Immature natural killer cell (primary cell): ENCODE data around the gene PRIM2. TPM values are rescaled to one million over a fixed set of nuclear protein-coding genes. Genes with fewer than 3 reads are reported as not detected.
"Not testable (repeated sequence)": the region's sequence is repeated elsewhere in the genome, so short reads cannot be mapped to it uniquely, and the experiment has no call there.

Experiments used
- DNase-seq, 3 donors: peaks; one replicate each; pipeline ENCODE4 v3.0.0; 2022; ENCODE audit warnings: mixed read lengths in 1 of 3
- H3K27ac Mint-ChIP-seq, 6 donors: one replicate each; pipeline ENCODE4 v1.8.0; 2020; ENCODE audit warnings: mixed read lengths in 6 of 6, mild to moderate bottlenecking in 5 of 6, inconsistent platforms in 4 of 6, moderate library complexity in 3 of 6
- H3K27me3 Mint-ChIP-seq, 3 donors: one replicate each; pipeline ENCODE4 v1.8.0; 2020 to 2021; ENCODE audit warnings: low read depth in 3 of 3, mild to moderate bottlenecking in 3 of 3, mixed read lengths in 3 of 3, moderate library complexity in 3 of 3, inconsistent platforms in 1 of 3
- H3K36me3 Mint-ChIP-seq, 3 donors: one replicate each; pipeline ENCODE4 v1.8.0; 2020; ENCODE audit warnings: mixed read lengths in 3 of 3, inconsistent platforms in 2 of 3, mild to moderate bottlenecking in 2 of 3
- H3K4me1 Mint-ChIP-seq, 2 donors: one replicate each; pipeline ENCODE4 v1.8.0; 2020; ENCODE audit warnings: inconsistent platforms in 2 of 2, mild to moderate bottlenecking in 2 of 2, mixed read lengths in 2 of 2, moderate library complexity in 1 of 2
- H3K4me3 Mint-ChIP-seq, 5 donors: one replicate each; pipeline ENCODE4 v1.8.0; 2020; ENCODE audit warnings: mild to moderate bottlenecking in 5 of 5, mixed read lengths in 5 of 5, inconsistent platforms in 3 of 5, moderate library complexity in 3 of 5
- H3K9me3 Mint-ChIP-seq, 6 donors: one replicate each; pipeline ENCODE4 v1.8.0; 2020; ENCODE audit warnings: mild to moderate bottlenecking in 6 of 6, mixed read lengths in 6 of 6, inconsistent platforms in 4 of 6, moderate library complexity in 3 of 6
- polyA plus RNA-seq, 3 donors: library from polyadenylated mRNA; unstranded; fragments of 300-500 nt; fragmentation: Illumina TruSeq; gene quantifications; one replicate each; pipeline ENCODE4 v1.2.3, GENCODE V29; 2021

The PRIM2 gene
- polyA plus RNA-seq, 3 donors from 2014 or later: 2.6 to 15.2 (median 7.7) TPM

- not testable (repeated sequence) for H3K27ac Mint-ChIP-seq, DNase-seq, H3K27me3 Mint-ChIP-seq, H3K4me1 Mint-ChIP-seq, H3K4me3 Mint-ChIP-seq, H3K36me3 Mint-ChIP-seq, H3K9me3 Mint-ChIP-seq
These were observed 174.4 kb downstream of the PRIM2 start for GRCh38 chr6:57491795-57492194.

GRCh38 chr6:57496251-57496650, 178.8 kb downstream of the PRIM2 start:
- not testable (repeated sequence) for H3K27ac Mint-ChIP-seq, H3K9me3 Mint-ChIP-seq

GRCh38 chr6:57500368-57501021, 183.1 kb downstream of the PRIM2 start:
- not testable (repeated sequence) for H3K27me3 Mint-ChIP-seq, H3K9me3 Mint-ChIP-seq, H3K4me1 Mint-ChIP-seq, H3K4me3 Mint-ChIP-seq, H3K36me3 Mint-ChIP-seq, DNase-seq, H3K27ac Mint-ChIP-seq

More at GRCh38 chr6:57496251-57496650, 178.8 kb downstream of the PRIM2 start:
- H3K27me3 Mint-ChIP-seq, H3K36me3 Mint-ChIP-seq, H3K4me3 Mint-ChIP-seq, H3K4me1 Mint-ChIP-seq, DNase-seq: not testable (repeated sequence)

- H3K4me1 Mint-ChIP-seq, H3K27ac Mint-ChIP-seq, H3K9me3 Mint-ChIP-seq, H3K27me3 Mint-ChIP-seq, H3K4me3 Mint-ChIP-seq, DNase-seq, H3K36me3 Mint-ChIP-seq: not testable (repeated sequence)
These were observed 185.0 kb downstream of the PRIM2 start for GRCh38 chr6:57502387-57502786.

GRCh38 chr6:57505251-57505650, 187.8 kb downstream of the PRIM2 start:
- not testable (repeated sequence) for H3K36me3 Mint-ChIP-seq, DNase-seq, H3K9me3 Mint-ChIP-seq, H3K27me3 Mint-ChIP-seq, H3K4me3 Mint-ChIP-seq, H3K4me1 Mint-ChIP-seq, H3K27ac Mint-ChIP-seq

GRCh38 chr6:57510390-57510789, 193.0 kb downstream of the PRIM2 start:
- not testable (repeated sequence) for H3K4me3 Mint-ChIP-seq, H3K9me3 Mint-ChIP-seq, H3K36me3 Mint-ChIP-seq, H3K27ac Mint-ChIP-seq, DNase-seq, H3K27me3 Mint-ChIP-seq, H3K4me1 Mint-ChIP-seq

- DNase-seq, H3K36me3 Mint-ChIP-seq, H3K27ac Mint-ChIP-seq, H3K27me3 Mint-ChIP-seq, H3K4me1 Mint-ChIP-seq, H3K4me3 Mint-ChIP-seq, H3K9me3 Mint-ChIP-seq: not testable (repeated sequence)
These were observed 197.7 kb downstream of the PRIM2 start for GRCh38 chr6:57515171-57515570.

GRCh38 chr6:57515845-57516244, 198.4 kb downstream of the PRIM2 start:
- H3K4me3 Mint-ChIP-seq, H3K9me3 Mint-ChIP-seq, DNase-seq, H3K36me3 Mint-ChIP-seq, H3K27me3 Mint-ChIP-seq, H3K4me1 Mint-ChIP-seq, H3K27ac Mint-ChIP-seq: not testable (repeated sequence)

GRCh38 chr6:57516776-57517175, 199.3 kb downstream of the PRIM2 start:
- not testable (repeated sequence) for H3K9me3 Mint-ChIP-seq, H3K27me3 Mint-ChIP-seq, H3K36me3 Mint-ChIP-seq, DNase-seq, H3K27ac Mint-ChIP-seq, H3K4me1 Mint-ChIP-seq, H3K4me3 Mint-ChIP-seq

- H3K4me1 Mint-ChIP-seq: peaks cover 4 to 11% of the 10 kb centered on the region in 2 donors
- not testable (repeated sequence) for H3K27ac Mint-ChIP-seq, H3K9me3 Mint-ChIP-seq, DNase-seq, H3K36me3 Mint-ChIP-seq, H3K27me3 Mint-ChIP-seq, H3K4me3 Mint-ChIP-seq
These were observed 201.8 kb downstream of the PRIM2 start for GRCh38 chr6:57519198-57519597.

- not testable (repeated sequence) for H3K27me3 Mint-ChIP-seq, H3K36me3 Mint-ChIP-seq, DNase-seq, H3K9me3 Mint-ChIP-seq, H3K27ac Mint-ChIP-seq
- peak overlapping the region in 1 of 5 donors; percentile 27 for H3K4me3 Mint-ChIP-seq
- peaks cover 4 to 11% of the 10 kb centered on the region in 2 donors for H3K4me1 Mint-ChIP-seq
These were observed 203.7 kb downstream of the PRIM2 start for GRCh38 chr6:57521085-57521484.

- not testable (repeated sequence) for H3K36me3 Mint-ChIP-seq, H3K27me3 Mint-ChIP-seq, DNase-seq, H3K27ac Mint-ChIP-seq, H3K4me3 Mint-ChIP-seq, H3K9me3 Mint-ChIP-seq
- H3K4me1 Mint-ChIP-seq: peaks cover 4 to 11% of the 10 kb centered on the region in 2 donors
These were observed 205.8 kb downstream of the PRIM2 start for GRCh38 chr6:57523221-57523620.

- H3K27ac Mint-ChIP-seq, DNase-seq, H3K9me3 Mint-ChIP-seq, H3K36me3 Mint-ChIP-seq, H3K27me3 Mint-ChIP-seq, H3K4me1 Mint-ChIP-seq, H3K4me3 Mint-ChIP-seq: not testable (repeated sequence)
These were observed 212.3 kb downstream of the PRIM2 start for GRCh38 chr6:57529755-57530154.

GRCh38 chr6:57532660-57533059, 215.2 kb downstream of the PRIM2 start:
- H3K4me1 Mint-ChIP-seq, DNase-seq, H3K27me3 Mint-ChIP-seq, H3K9me3 Mint-ChIP-seq, H3K27ac Mint-ChIP-seq, H3K36me3 Mint-ChIP-seq, H3K4me3 Mint-ChIP-seq: not testable (repeated sequence)

GRCh38 chr6:57535121-57535520, 217.7 kb downstream of the PRIM2 start:
- not testable (repeated sequence) for H3K4me3 Mint-ChIP-seq, DNase-seq, H3K9me3 Mint-ChIP-seq, H3K4me1 Mint-ChIP-seq, H3K36me3 Mint-ChIP-seq, H3K27me3 Mint-ChIP-seq, H3K27ac Mint-ChIP-seq
